GM19035 (cell line): Measurements from ENCODE around the gene BPGM.

Experiments
- ATAC-seq: cut with Tn5 transposase; IDR thresholded peaks from one replicate; pipeline ENCODE4 v1.9.1; 2021; ENCODE audit not compliant: unreplicated experiment

Gene BPGM

GRCh38 chr7:134695321-134695860, 48.7 kb downstream of the BPGM start:
- ATAC-seq, result no peak

- ATAC-seq, result no peak
Observed at GRCh38 chr7:134696261-134696660, 49.6 kb downstream of the BPGM start.

- ATAC-seq, result no peak
Observed at GRCh38 chr7:134697205-134697886, 50.7 kb downstream of the BPGM start.

GRCh38 chr7:134698481-134698880, 51.8 kb downstream of the BPGM start:
- no peak for ATAC-seq

DNA sequence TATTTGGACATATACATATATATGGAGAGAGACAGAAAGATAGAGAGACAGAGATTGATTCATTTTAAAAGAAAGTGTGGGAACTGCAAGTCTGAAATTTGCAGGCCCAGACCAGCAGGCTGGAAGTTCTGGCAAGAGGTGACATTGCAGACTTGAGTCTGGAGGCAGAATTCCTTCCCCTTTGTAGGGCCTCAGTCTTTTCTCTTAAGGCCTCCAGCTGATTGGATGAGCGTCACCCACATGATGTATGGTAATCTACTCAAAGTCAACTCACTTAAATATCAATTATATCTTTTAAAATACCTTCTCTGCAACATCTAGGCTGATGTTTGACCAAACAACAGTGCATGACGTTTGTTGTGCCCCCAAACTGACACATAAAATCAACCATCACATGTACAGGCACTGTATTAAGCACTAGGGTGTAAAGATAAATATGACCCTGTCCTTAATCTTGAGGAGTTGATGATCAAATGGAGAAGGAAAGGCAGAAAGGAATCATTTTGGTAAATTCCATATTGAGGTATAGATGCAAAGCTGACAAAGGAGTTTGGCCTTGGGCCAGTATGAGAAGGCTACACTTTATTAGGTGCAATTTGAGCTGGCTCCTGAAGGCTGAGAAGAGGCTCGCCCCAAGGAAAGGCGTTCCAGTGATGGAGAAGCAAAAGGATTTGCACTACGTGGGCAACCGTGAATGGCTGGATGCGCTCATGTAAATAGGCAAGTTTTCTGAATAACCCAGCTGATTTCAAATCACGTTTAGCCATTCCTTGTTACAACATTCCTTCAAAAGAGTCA, 52.6 kb downstream of the BPGM start:
- ATAC-seq, result no peak

DNA sequence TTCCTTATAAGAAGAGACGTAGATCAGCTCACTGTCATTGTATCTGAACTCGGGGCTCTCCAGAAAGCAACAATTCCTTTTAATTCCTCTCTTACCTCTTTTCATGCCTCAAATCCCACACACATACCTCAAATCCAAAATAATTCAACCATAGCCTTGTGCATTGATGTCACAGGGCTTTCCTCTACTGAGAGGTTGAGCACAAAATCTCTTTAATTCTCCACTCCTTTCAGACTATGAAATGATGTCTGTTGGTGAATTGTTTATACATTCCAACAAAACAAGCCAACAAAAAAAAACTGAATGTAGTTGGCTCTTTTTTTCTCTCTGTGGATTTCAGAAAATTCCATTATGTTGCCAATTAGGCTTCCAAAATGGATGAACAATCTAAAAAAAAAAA, 53.2 kb downstream of the BPGM start:
- no peak for ATAC-seq

DNA sequence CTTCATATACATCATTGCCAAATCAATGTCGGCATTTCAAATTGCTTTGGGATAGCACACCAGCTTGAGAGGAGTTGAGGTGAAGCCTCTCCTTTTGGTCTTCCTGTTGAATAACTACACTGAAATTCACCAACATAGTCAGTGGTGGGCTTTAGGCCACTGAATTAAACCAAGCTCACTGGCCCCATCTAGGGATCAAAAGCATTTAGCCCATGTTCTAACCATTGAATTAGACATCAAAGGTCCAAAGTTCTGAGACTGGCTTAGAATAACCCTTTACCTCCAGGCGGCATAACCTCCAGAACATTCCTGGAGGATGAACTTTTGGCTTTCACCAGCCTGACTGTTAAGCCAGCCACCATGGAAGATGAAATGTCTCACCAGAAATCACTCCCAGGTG, 54.6 kb downstream of the BPGM start:
- no peak for ATAC-seq

GRCh38 chr7:134702366-134703240, 56.0 kb downstream of the BPGM start:
- no peak for ATAC-seq

GRCh38 chr7:134703241-134703594, 56.6 kb downstream of the BPGM start:
- no peak for ATAC-seq

DNA sequence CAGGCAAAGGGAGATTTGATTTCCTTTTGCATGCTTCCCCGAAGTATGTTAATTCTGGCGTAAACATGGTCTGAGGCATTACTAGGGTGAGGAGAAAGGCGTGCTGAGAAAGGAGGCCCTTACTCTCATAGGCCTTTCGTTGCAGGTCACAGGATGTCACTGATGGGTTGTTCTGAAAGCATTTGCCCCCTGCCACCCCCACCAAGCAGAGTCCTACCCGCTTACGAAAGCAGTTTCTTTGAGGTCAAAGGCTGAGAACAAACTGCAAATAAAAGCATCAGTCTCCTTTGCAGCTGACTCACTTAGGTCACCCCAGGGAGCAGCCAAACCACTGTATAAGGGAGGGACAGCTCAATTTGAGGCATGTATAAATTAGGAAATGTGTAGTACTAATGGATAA, 57.1 kb downstream of the BPGM start:
- no peak for ATAC-seq

DNA sequence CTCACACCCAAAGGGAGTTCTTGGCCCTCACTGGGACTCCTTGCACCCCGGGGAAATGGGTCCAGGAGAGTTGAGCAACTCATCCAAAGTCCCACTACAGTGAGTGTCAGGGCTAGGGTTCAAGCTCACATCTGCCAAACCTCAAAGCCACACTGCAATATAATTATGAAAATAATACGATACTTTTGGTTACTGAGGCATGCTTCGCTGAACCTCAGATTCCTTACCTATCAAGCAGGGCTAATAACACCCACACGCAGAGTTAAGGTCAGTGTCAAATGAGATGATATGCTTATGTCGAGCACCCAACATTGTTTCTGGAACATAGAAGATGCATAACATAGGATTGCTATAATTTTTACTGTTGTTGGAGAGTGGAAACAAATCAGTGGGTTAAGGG, 58.2 kb downstream of the BPGM start:
- no peak for ATAC-seq

- ATAC-seq, result no peak
Observed at GRCh38 chr7:134705716-134706115, 59.1 kb downstream of the BPGM start.

- no peak for ATAC-seq
Observed at GRCh38 chr7:134706468-134706867, 59.8 kb downstream of the BPGM start.

DNA sequence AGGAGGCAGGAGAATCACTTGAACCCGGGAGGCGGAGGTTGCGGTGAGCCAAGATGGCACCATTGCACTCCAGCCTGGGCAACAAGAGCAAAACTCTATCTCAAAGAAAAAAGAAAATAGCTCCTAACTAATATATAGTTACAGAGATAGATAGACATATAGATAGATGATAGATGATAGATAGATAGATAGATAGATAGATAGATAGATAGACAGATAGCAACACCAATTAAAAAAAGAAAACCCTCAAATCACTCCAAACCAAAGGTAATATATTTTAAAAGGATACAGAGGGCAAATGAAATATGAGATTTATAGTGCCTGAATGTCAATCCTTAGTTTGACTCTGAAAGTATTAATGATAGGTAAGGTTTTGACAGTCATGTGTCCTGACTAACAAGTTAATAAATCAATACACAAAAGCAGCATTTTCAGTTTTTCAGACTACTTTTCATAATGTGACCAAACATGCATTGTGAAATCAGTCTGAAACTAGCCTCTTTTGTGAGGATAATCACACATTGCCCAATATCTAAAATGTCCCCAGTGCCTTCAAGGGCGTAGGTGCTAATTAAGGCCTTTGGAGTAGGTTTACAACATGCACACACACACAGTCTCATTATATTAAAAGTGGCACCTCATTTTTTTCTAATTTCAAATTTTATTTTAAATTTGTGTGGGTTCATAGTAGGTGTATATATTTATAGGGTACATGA, 61.2 kb downstream of the BPGM start:
- no peak for ATAC-seq

GRCh38 chr7:134708692-134709091, 62.0 kb downstream of the BPGM start:
- ATAC-seq, result no peak

- ATAC-seq, result no peak
Observed at GRCh38 chr7:134709197-134709596, 62.5 kb downstream of the BPGM start.

GRCh38 chr7:134710511-134710853, 63.8 kb downstream of the BPGM start:
- no peak for ATAC-seq

DNA sequence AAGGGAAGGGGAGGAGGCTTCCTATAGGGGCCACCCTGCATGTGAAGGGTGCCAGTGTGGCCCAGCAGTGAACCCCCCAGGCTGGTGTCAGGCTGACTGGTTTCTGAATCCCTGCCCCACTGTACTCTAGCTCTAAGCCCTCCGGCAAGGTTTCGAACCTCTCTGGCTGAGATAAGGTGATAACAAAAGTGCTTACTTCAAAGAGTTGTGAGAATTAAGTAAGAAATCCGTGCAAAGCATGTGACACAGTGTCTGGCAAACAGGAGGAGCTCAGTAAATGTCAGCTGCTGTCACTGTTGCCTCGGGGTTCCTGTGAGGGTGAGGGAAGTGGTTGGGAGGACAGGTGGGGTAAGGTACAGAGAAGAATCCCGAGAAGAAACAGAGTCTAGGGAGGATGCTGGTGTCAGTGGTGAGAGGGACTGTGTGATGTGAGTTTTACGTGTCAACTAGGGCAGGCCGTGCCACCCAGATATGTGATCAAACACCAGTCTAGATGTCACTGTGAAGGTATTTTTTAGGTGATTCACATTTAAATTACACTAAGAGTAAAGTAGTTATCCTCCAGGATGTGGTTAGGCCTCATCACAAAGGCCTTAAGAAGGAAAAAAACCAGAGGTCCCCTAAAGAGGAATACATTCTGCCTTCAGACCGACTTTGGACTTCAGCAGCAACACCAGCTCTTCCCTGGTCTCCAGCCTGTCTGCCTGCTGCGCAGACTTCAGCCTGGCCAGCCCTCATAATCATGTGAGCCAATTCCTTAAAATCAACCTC, 64.4 kb downstream of the BPGM start:
- ATAC-seq, result no peak

- ATAC-seq, result no peak
Observed at GRCh38 chr7:134712196-134712595, 65.5 kb downstream of the BPGM start.
